Ishikawa (cell line): ENCODE results near the gene ATP1A2.
A peak's percentile ranks its signal among the peaks of the same experiment; 100 is the strongest.

Source experiments
- CEBPB ChIP-seq: IDR thresholded peaks from 2 replicates; pipeline ENCODE4 v1.6.1; 2012
- CREB1 ChIP-seq: IDR thresholded peaks from 2 replicates; pipeline ENCODE4 v1.6.1; 2012; ENCODE audit warnings: low read depth
- EGR1 ChIP-seq: IDR thresholded peaks from 2 replicates; pipeline ENCODE4 v1.6.1; 2012
- EP300 ChIP-seq: IDR thresholded peaks from 2 replicates; pipeline ENCODE4 v1.6.1; 2012; ENCODE audit warnings: borderline replicate concordance
- FOXM1 ChIP-seq: IDR thresholded peaks from 2 replicates; pipeline ENCODE4 v1.6.1; 2012; ENCODE audit warnings: low read depth, borderline replicate concordance
- NFIC ChIP-seq: IDR thresholded peaks from 2 replicates; pipeline ENCODE4 v1.6.1; 2012
- RAD21 ChIP-seq: IDR thresholded peaks from 2 replicates; pipeline ENCODE4 v1.6.1; 2012; ENCODE audit warnings: low read depth
- TAF1 ChIP-seq: IDR thresholded peaks from 2 replicates; pipeline ENCODE4 v1.6.1; 2012; ENCODE audit warnings: low read depth, mild to moderate bottlenecking
- TCF12 ChIP-seq: IDR thresholded peaks from 2 replicates; pipeline ENCODE4 v1.6.1; 2012; ENCODE audit warnings: low read depth
- TEAD4 ChIP-seq: IDR thresholded peaks from 2 replicates; pipeline ENCODE4 v1.6.1; 2012
- YY1 ChIP-seq: IDR thresholded peaks from 2 replicates; pipeline ENCODE4 v1.6.1; 2012; ENCODE audit warnings: low read depth
- ZBTB7A ChIP-seq: IDR thresholded peaks from 2 replicates; pipeline ENCODE4 v1.6.1; 2012; ENCODE audit warnings: low read depth
- TF ChIP-seq, protein P1 (sequence below): IDR thresholded peaks from 2 replicates; pipeline ENCODE4 v1.6.1; 2012; ENCODE audit warnings: low read depth, mild to moderate bottlenecking
- TF ChIP-seq, protein P2 (sequence below): IDR thresholded peaks from 2 replicates; pipeline ENCODE4 v1.6.1; 2012
- TF ChIP-seq, protein P3 (sequence below): IDR thresholded peaks from 2 replicates; pipeline ENCODE4 v1.6.1; 2012

ATP1A2 gene

DNA sequence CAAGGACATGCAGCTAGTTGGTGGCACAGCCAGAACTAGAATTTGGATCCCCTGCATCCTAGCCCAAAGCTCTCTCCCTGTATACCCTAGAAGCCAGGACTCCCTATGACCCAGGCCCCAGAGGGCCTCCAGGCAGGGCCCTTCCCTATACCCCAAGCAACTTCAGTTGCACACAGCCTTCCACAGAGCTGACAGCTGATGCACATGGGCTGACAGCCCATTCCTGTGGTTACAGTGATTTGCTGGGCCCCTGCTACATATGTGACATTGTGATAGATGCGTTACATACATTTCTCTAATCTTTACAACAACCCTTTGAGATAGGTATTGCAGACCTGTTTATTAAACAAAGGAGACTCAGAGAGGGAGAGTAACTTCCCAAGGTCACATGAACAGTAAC is 5.8 kb downstream of the ATP1A2 start:
- TF ChIP-seq ZBTB7A, result no peak
- TF ChIP-seq EGR1, result no peak
- TF ChIP-seq NFIC, result no peak
- no peak for TF ChIP-seq CREB1
- no peak for TF ChIP-seq TEAD4
- TF ChIP-seq TCF12, result no peak
- no peak for TF ChIP-seq RAD21
- no peak for TF ChIP-seq EP300
- TF ChIP-seq, protein P1, sequence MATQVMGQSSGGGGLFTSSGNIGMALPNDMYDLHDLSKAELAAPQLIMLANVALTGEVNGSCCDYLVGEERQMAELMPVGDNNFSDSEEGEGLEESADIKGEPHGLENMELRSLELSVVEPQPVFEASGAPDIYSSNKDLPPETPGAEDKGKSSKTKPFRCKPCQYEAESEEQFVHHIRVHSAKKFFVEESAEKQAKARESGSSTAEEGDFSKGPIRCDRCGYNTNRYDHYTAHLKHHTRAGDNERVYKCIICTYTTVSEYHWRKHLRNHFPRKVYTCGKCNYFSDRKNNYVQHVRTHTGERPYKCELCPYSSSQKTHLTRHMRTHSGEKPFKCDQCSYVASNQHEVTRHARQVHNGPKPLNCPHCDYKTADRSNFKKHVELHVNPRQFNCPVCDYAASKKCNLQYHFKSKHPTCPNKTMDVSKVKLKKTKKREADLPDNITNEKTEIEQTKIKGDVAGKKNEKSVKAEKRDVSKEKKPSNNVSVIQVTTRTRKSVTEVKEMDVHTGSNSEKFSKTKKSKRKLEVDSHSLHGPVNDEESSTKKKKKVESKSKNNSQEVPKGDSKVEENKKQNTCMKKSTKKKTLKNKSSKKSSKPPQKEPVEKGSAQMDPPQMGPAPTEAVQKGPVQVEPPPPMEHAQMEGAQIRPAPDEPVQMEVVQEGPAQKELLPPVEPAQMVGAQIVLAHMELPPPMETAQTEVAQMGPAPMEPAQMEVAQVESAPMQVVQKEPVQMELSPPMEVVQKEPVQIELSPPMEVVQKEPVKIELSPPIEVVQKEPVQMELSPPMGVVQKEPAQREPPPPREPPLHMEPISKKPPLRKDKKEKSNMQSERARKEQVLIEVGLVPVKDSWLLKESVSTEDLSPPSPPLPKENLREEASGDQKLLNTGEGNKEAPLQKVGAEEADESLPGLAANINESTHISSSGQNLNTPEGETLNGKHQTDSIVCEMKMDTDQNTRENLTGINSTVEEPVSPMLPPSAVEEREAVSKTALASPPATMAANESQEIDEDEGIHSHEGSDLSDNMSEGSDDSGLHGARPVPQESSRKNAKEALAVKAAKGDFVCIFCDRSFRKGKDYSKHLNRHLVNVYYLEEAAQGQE, result no peak
- no peak for TF ChIP-seq YY1
- TF ChIP-seq, protein P2, sequence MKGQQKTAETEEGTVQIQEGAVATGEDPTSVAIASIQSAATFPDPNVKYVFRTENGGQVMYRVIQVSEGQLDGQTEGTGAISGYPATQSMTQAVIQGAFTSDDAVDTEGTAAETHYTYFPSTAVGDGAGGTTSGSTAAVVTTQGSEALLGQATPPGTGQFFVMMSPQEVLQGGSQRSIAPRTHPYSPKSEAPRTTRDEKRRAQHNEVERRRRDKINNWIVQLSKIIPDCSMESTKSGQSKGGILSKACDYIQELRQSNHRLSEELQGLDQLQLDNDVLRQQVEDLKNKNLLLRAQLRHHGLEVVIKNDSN, result no peak
- no peak for TF ChIP-seq FOXM1
- TF ChIP-seq TAF1, result no peak
- TF ChIP-seq, protein P3, sequence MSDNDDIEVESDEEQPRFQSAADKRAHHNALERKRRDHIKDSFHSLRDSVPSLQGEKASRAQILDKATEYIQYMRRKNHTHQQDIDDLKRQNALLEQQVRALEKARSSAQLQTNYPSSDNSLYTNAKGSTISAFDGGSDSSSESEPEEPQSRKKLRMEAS, result no peak

DNA sequence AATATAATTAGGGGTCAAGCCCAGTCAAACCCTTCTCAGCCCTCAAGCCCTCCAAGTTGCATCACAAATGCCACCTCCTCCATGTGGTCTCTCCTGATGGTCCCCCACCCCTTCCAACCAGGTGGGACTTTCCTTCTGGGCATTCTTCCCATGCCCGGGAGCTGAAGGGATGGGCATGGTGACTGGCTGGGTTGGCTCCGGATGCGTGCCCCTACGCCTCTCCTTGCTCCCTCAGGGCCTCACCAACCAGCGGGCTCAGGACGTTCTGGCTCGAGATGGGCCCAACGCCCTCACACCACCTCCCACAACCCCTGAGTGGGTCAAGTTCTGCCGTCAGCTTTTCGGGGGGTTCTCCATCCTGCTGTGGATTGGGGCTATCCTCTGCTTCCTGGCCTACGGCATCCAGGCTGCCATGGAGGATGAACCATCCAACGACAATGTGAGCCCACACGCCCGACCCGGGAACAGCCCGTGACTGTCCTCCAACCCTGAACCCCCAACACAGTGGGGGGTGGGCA is 7.5 kb downstream of the ATP1A2 start:
- TF ChIP-seq CREB1 (no peak), TEAD4 (no peak), EGR1 (no peak), CEBPB (no peak), NFIC (no peak), TAF1 (no peak), ZBTB7A (no peak), FOXM1 (no peak), RAD21 (no peak), YY1 (no peak)
- TF ChIP-seq, protein P1, result no peak
- TF ChIP-seq, protein P3, result no peak
- TF ChIP-seq, protein P2, result no peak

DNA sequence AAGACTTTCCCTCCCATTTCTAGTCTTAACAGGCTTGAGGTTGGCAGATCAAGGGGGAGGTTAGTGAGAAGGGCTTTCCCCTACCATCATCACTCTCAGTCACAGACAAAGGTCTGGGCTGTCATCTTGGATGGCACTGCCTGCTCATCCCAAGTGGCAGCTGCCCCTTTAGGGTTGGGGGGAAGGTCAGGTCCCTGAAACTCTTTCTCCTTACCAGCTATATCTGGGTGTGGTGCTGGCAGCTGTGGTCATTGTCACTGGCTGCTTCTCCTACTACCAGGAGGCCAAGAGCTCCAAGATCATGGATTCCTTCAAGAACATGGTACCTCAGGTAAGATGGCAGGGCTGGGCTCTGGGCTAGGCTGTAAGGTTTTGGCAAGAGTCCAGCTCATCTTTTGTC is 8.2 kb downstream of the ATP1A2 start:
- no peak for TF ChIP-seq TEAD4
- no peak for TF ChIP-seq RAD21
- TF ChIP-seq, protein P3, result no peak
- TF ChIP-seq EP300, result no peak
- TF ChIP-seq CREB1, result no peak

DNA sequence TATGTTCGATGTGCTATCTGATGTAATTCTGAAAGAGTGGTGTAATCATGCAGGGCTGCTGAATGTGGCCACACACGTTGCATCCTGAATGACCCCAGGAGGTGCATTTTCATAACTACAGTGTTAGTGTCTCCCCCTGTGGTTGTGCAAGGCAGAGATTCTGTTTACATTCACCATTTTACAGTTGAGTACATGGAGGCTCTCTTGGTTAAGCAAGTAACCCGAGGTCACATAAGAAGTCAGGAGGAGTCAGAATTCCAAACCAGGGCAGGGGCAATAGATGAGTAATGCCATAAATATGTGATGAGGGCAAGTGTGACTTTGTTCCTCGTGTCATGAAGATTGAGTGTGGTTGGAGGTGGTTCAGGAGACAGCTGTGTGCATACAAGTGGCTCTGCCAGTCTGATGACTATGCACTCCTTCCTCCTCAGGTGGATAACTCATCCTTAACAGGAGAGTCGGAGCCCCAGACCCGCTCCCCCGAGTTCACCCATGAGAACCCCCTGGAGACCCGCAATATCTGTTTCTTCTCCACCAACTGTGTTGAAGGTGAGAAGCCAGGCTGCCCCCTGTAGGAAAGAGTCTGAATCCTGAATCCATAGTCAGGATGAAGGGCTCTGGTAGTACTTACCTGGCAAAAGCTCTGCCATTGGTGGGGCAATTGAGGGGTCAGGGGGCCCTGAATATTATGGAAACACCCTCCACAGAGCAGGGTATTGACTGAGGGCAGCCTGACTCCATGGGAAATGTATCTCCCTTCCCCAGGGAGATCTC is 9.3 kb downstream of the ATP1A2 start:
- TF ChIP-seq, protein P2, result peak; percentile 23; the same call in 1 of the 2 replicates
- TF ChIP-seq FOXM1 (peak; percentile 48; the same call in 1 of the 2 replicates), CREB1 (no peak), TEAD4 (peak; percentile 92), TCF12 (peak; percentile 90), CEBPB (peak; percentile 72), EP300 (peak; percentile 84; the same call in 1 of the 2 replicates), ZBTB7A (no peak), NFIC (peak; percentile 77), RAD21 (no peak; the same call in 1 of the 2 replicates)
- TF ChIP-seq, protein P3, result peak; percentile 52; the same call in 1 of the 2 replicates
